Urinary bladder (tissue), 4 donors: ENCODE data around the gene KIF18B. TPM values are rescaled to one million over a fixed set of nuclear protein-coding genes. Genes with fewer than 3 reads are reported as not detected.

ENCODE experiments used
- DNase-seq: peaks from one replicate; pipeline ENCODE4 v3.0.0-alpha.2; 2015; ENCODE audit errors: extremely low spot score
- H3K27ac ChIP-seq: one replicate; pipeline ENCODE4 v1.5.1; 2013; ENCODE audit warnings: low read depth, mild to moderate bottlenecking, moderate library complexity
- H3K36me3 ChIP-seq: one replicate; pipeline ENCODE4 v1.6.1; 2013; ENCODE audit warnings: mild to moderate bottlenecking, moderate library complexity; ENCODE audit not compliant: insufficient read depth
- H3K4me1 ChIP-seq: one replicate; pipeline ENCODE4 v1.6.1; 2013; ENCODE audit warnings: mild to moderate bottlenecking, moderate library complexity; ENCODE audit not compliant: insufficient read depth
- H3K4me3 ChIP-seq: one replicate; pipeline ENCODE4 v1.5.1; 2013; ENCODE audit warnings: low read depth, low read length
- WGBS: extraction: QIAGEN DNeasy Blood & Tissue Kit; methylation state at CpG from one replicate; pipeline ENCODE4 v1.1.7; 2013; 5-methylcytosine and 5-hydroxymethylcytosine counted together
- polyA plus RNA-seq: library from polyadenylated mRNA; stranded (reverse); fragments of 200-250 nt; gene quantifications from one replicate; pipeline ENCODE4 v1.2.3, GENCODE V29; 2013
- total RNA-seq: library from RNA; depleted of rRNA; stranded (reverse); fragments of >200 nt; gene quantifications from one replicate; pipeline ENCODE4 v1.2.3, GENCODE V29; 2014
- donor health status: healthy with polysubstance abuse.
- donor health status: healthy.

Gene KIF18B
- total and polyA plus RNA-seq, 2 donors = 0.20 to 2.5 TPM

DNA sequence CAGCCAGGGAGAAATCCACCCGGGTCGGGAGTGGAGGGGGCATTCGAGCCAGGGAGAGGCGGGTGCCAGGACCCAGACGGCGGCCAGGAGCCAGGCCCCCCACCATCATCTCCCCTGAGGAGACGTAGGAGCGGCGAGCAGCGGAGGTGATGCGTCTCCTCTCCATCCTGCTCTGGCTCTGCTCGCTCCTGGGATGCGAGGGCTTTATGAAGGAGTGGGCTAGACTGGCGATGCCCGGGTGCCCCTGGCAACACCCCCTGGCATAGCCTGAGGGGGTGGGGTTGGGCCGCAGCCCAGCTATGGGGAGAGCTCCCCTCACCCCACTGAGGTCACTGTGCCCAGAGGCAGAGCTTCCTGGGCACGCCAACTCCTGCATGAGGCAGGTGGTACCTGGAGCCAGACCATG is 32.2 kb downstream of the KIF18B start, which contains the start of gene GFAP:
Gene GFAP, minus strand, starts transcription at position 180 of the 406 bp plus-strand sequence. Its CDS starts 14 bp downstream, at position 166.
- no peaks in the 10 kb centered on the region for H3K36me3 ChIP-seq
- no peak within 1 kb of the TSS for H3K27ac ChIP-seq
- DNase-seq = no peak
- WGBS = 87% methylated on average over 17 of the region's 17 CpGs
- no peaks in the 10 kb centered on the region for H3K4me1 ChIP-seq
- no peak within 1 kb of the TSS for H3K4me3 ChIP-seq

DNA sequence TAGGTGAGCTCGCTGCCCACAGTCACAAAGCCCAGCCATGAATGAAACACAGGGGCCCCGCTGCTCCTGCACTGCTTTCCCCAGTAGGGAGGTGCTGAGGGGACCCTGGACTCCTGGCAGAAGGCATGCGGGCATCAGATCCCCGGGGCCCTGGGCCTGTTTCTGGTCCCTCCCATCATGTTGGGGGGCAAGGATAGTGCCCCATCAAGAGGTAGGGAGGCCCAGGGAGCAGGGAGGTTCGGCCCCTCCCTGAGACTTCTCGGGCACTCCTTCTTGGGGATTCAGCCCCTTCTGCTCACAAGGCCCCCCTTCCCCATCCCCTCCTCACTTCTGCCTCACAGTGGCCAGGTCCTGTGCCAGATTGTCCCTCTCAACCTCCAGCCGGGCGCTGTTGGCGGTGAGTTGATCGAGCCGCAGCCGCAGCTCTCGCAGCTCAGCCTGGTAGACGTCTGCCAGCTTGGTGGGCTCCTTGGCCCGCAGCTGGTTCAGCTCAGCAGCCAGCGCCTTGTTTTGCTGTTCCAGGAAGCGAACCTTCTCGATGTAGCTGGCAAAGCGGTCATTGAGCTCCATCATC is 32.8 kb downstream of the KIF18B start:
- Histone ChIP-seq H3K27ac (no peak overlapping the region), H3K4me1 (no peaks in the 10 kb centered on the region), H3K4me3 (no peak overlapping the region), H3K36me3 (no peaks in the 10 kb centered on the region)
- DNase-seq = no peak
- WGBS = 86% methylated on average over 19 of the region's 19 CpGs

GRCh38 chr17:44914148-44914547 is 33.4 kb downstream of the KIF18B start:
- H3K27ac ChIP-seq = no peak overlapping the region
- H3K4me1 ChIP-seq = no peaks in the 10 kb centered on the region
- H3K4me3 ChIP-seq = no peak overlapping the region
- H3K36me3 ChIP-seq = no peaks in the 10 kb centered on the region
- 87% methylated on average over 4 of the region's 4 CpGs for WGBS
- no peak for DNase-seq

- Histone ChIP-seq H3K4me1 (no peaks in the 10 kb centered on the region), H3K36me3 (no peaks in the 10 kb centered on the region), H3K27ac (no peak overlapping the region), H3K4me3 (no peak overlapping the region)
- WGBS = 61% methylated on average over 6 of the region's 6 CpGs
- no peak for DNase-seq
These were observed 33.9 kb downstream of the KIF18B start for GRCh38 chr17:44913676-44914075.

GRCh38 chr17:44912763-44913544 is 34.6 kb downstream of the KIF18B start:
- H3K27ac ChIP-seq = no peak overlapping the region
- no peak for DNase-seq
- WGBS = 89% methylated on average over 14 of the region's 14 CpGs

GRCh38 chr17:44911133-44912001 is 36.2 kb downstream of the KIF18B start:
- DNase-seq = no peak
- Histone ChIP-seq H3K27ac (no peak overlapping the region), H3K4me3 (peak overlapping the region; percentile 0), H3K4me1 (no peaks in the 10 kb centered on the region), H3K36me3 (no peaks in the 10 kb centered on the region)
- 15% methylated on average over 56 of the region's 56 CpGs for WGBS

More at GRCh38 chr17:44912763-44913544, 34.6 kb downstream of the KIF18B start:
- no peaks in the 10 kb centered on the region for H3K4me1 ChIP-seq
- H3K36me3 ChIP-seq = no peaks in the 10 kb centered on the region
- no peak overlapping the region for H3K4me3 ChIP-seq

- Histone ChIP-seq H3K4me1 (no peaks in the 10 kb centered on the region), H3K4me3 (no peak overlapping the region), H3K36me3 (no peaks in the 10 kb centered on the region), H3K27ac (no peak overlapping the region)
- WGBS = 85% methylated on average over 13 of the region's 13 CpGs
- DNase-seq = no peak
These were observed 37.1 kb downstream of the KIF18B start for GRCh38 chr17:44910231-44911106.

DNA sequence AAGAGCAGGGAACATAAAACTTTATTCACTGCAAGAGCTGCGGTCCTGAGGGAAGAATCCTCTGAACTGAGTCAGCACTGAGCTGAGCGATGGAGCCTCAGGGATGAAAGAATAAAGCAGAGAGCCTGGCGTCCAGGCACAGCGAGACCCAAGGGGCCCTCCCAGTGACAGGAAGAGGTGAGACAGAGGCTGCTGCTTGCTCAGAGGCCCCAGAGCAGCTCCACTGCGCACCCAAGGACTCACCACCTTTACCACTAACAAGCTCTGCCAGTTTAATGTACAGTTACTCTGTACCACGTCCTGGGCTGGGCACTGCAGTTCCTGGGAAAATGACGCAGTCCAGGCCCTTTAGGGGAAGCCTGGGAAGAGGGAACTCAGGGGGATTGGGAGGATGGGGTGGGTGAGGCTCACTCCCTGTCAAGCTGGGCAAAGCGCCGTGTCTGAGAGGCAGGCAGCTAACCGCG is 37.9 kb downstream of the KIF18B start:
- Histone ChIP-seq H3K36me3 (no peaks in the 10 kb centered on the region), H3K27ac (no peak overlapping the region), H3K4me1 (no peaks in the 10 kb centered on the region), H3K4me3 (no peak overlapping the region)
- 80% methylated on average over 11 of the region's 11 CpGs for WGBS
- DNase-seq = no peak

GRCh38 chr17:44908761-44909326 is 38.7 kb downstream of the KIF18B start:
- Histone ChIP-seq H3K36me3 (no peaks in the 10 kb centered on the region), H3K4me1 (no peaks in the 10 kb centered on the region), H3K27ac (no peak overlapping the region), H3K4me3 (no peak overlapping the region)
- DNase-seq = no peak
- WGBS = 88% methylated on average over 10 of the region's 10 CpGs

DNA sequence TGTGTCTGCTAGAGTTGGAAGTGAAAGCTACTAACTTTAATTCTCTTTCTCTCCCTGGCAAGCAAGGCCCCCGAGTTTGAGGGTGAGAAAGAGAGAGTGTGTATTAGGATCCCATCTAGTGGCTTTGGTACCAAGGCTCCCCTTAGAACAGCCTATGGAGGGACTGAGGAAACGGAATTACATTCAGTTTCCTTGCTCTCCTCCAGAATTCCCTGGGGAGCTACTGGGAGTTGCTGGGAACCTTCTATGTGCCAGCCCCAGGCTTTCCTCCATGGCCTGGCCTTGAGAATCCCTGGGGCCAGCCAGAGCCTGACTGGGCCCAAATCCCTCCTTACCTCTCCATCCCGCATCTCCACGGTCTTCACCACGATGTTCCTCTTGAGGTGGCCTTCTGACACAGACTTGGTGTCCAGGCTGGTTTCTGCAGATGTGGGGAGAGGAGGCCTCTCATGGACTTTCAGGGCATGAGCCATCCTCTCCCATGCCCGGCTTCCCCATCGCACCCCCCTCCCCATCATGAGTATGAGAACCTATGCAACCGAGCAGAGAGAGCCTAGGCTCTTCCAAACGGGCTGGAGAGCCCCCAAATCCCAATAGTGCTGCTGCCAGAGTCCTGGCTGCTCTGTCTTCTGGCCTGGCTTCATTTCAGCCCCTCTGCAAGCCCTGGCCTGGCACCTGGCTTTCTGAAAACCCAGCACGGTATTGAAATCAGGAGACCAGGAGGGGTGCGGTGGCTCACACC is 39.7 kb downstream of the KIF18B start:
- H3K36me3 ChIP-seq = no peaks in the 10 kb centered on the region
- 87% methylated on average over 11 of the region's 11 CpGs for WGBS
- H3K4me1 ChIP-seq = no peaks in the 10 kb centered on the region
- no peak for DNase-seq
- no peak overlapping the region for H3K4me3 ChIP-seq
- no peak overlapping the region for H3K27ac ChIP-seq

- Histone ChIP-seq H3K4me1 (no peaks in the 10 kb centered on the region), H3K27ac (no peak overlapping the region), H3K4me3 (no peak overlapping the region), H3K36me3 (no peaks in the 10 kb centered on the region)
- WGBS = 66% methylated on average over 18 of the region's 18 CpGs
- DNase-seq = no peak
These were observed 40.5 kb downstream of the KIF18B start for GRCh38 chr17:44906763-44907728.
